K562 (cell line): Measurements from ENCODE around the gene ACTN4. TPM values are rescaled to one million over a fixed set of nuclear protein-coding genes. Genes with fewer than 3 reads are reported as not detected.

ENCODE experiments used
- ATAC-seq: fragments of 200-7000 bp; cut with Tn5 transposase; 3 replicates; pipeline ENCODE4 v1.9.1; 2020; ENCODE audit warnings: moderate library complexity
- BruUV-seq: library from RNA; stranded (reverse); fragments of 400-500 nt; replicated peaks from 2 replicates; lab custom pipeline; 2021; lab: Mats Ljungman, UMichigan
- CTCF ChIA-PET: fragments of 300-600 bp; formaldehyde crosslinking; extraction: SDS; loops from one replicate; lab custom pipeline; 2021; ENCODE audit warnings: low intra/inter-chr PET ratio; lab: Yijun Ruan, JAX
- POLR2A ChIA-PET: fragments of 300-600, 350-650 bp; sonication (Branson Sonifier 250); formaldehyde crosslinking; extraction: SDS; loops from one replicate; lab custom pipeline; 2021; ENCODE audit warnings: antibody characterized with exemption, inconsistent platforms; lab: Yijun Ruan, JAX
- DNase-seq, 4 experiments: peaks; one replicate each; pipeline versions ENCODE4 v3.0.0 to v3.0.0-alpha.2; 2011 to 2018; ENCODE audit warnings: low spot score in 3 of 4, mixed read lengths in 3 of 4; ENCODE audit errors: extremely low read depth in 1 of 4
- FAIRE-seq: peaks from 2 replicates; lab custom pipeline; 2011; peaks lifted over from hg19 to GRCh38; lab: Jason Lieb, UNC
- H2AFZ ChIP-seq: 2 replicates; pipeline ENCODE4 v1.6.0; 2011; ENCODE audit warnings: low read depth, low read length, control low read depth, inconsistent platforms
- H3K27ac ChIP-seq: fragments of 200-600 bp; 3 replicates; pipeline ENCODE4 v1.8.0; 2011; ENCODE audit warnings: low read depth, mild to moderate bottlenecking, control low read depth, inconsistent platforms, low read length, moderate library complexity, mixed read lengths; ENCODE audit errors: extremely low read depth
- H3K27me3 ChIP-seq, 2 experiments: fragments of 300-600 bp in 1 of 2; 2 replicates in 1 of 2; 3 replicates in 1 of 2; pipeline versions ENCODE4 v1.6.0 to v1.8.0; 2011; ENCODE audit warnings: inconsistent platforms in 2 of 2, low read length in 2 of 2, mild to moderate bottlenecking in 1 of 2, mixed read lengths in 1 of 2, moderate library complexity in 1 of 2; ENCODE audit not compliant: control insufficient read depth in 2 of 2, insufficient read depth in 2 of 2
- H3K36me3 ChIP-seq: fragments of 300-600 bp; 3 replicates; pipeline ENCODE4 v1.8.0; 2011; ENCODE audit warnings: mild to moderate bottlenecking, low read length, inconsistent platforms; ENCODE audit not compliant: control insufficient read depth, insufficient read depth
- H3K4me1 ChIP-seq, 2 experiments: fragments of 200-600 bp in 1 of 2; replicated peaks in 1 of 2; 2 replicates in 1 of 2; 3 replicates in 1 of 2; pipeline versions ENCODE4 v1.5.1 to v1.8.0; 2011; ENCODE audit warnings: inconsistent platforms in 2 of 2, low read length in 2 of 2, mild to moderate bottlenecking in 1 of 2, mixed read lengths in 1 of 2, moderate library complexity in 1 of 2; ENCODE audit not compliant: control insufficient read depth in 2 of 2, insufficient read depth in 2 of 2
- H3K4me2 ChIP-seq: 2 replicates; pipeline ENCODE4 v1.6.1; 2011; ENCODE audit warnings: low read length, control low read depth, inconsistent platforms, mixed read lengths; ENCODE audit not compliant: insufficient read depth
- H3K4me3 ChIP-seq: fragments of 200-600 bp; sonication (generic), shearing (Covaris generic); 2 replicates; pipeline ENCODE4 v1.5.1; 2016; ENCODE audit warnings: control low read depth, inconsistent platforms
- H3K79me2 ChIP-seq: fragments of 200-600 bp; 3 replicates; pipeline ENCODE4 v1.8.0; 2011; ENCODE audit warnings: low read length, inconsistent platforms; ENCODE audit not compliant: control insufficient read depth, insufficient read depth
- H3K9ac ChIP-seq, 2 experiments: 2 replicates each; pipeline versions ENCODE4 v1.6.0 to v1.6.1; 2011; ENCODE audit warnings: low read depth in 2 of 2, low read length in 2 of 2, control low read depth in 1 of 2, inconsistent platforms in 1 of 2, mild to moderate bottlenecking in 1 of 2, mixed read lengths in 1 of 2; ENCODE audit not compliant: insufficient read depth in 1 of 2
- H3K9me1 ChIP-seq: one replicate; pipeline ENCODE4 v1.6.0; 2011; ENCODE audit warnings: inconsistent platforms, mild to moderate bottlenecking, low read length, moderate library complexity; ENCODE audit not compliant: control insufficient read depth, insufficient read depth
- H3K9me3 ChIP-seq: replicated peaks from 2 replicates; pipeline ENCODE4 v1.5.1; 2011; ENCODE audit warnings: low read depth, low read length, inconsistent platforms; ENCODE audit not compliant: control insufficient read depth, insufficient read depth
- H4K20me1 ChIP-seq: replicated peaks from 2 replicates; pipeline ENCODE4 v1.6.1; 2011; ENCODE audit warnings: low read length, inconsistent platforms, mixed read lengths; ENCODE audit not compliant: control insufficient read depth, insufficient read depth
- BRD4 ChIP-seq: fragments of 200-600 bp; sonication (generic); IDR thresholded peaks from 2 replicates; pipeline ENCODE4 v1.6.1; 2017; ENCODE audit warnings: inconsistent platforms
- DNMT1 ChIP-seq: fragments of 450-650 bp; IDR thresholded peaks from 2 replicates; pipeline ENCODE4 v1.6.1; 2016; ENCODE audit warnings: antibody characterized with exemption, mild to moderate bottlenecking
- RFX1 ChIP-seq: fragments of 450-650 bp; IDR thresholded peaks from 2 replicates; pipeline ENCODE4 v1.6.1; 2016; ENCODE audit warnings: mild to moderate bottlenecking, moderate library complexity
- ZFX ChIP-seq: sonication (generic); formaldehyde crosslinking; IDR thresholded peaks from 2 replicates; pipeline ENCODE4 v1.8.0; 2022; ENCODE audit warnings: mild to moderate bottlenecking, missing genetic modification reagents, moderate library complexity
- ZNF143 ChIP-seq: sonication (generic); formaldehyde crosslinking; IDR thresholded peaks from 2 replicates; pipeline ENCODE4 v1.9.0; 2022; ENCODE audit warnings: mild to moderate bottlenecking, missing genetic modification reagents
- ZNF668 ChIP-seq: fragments of 250-450 bp; sonication (Bioruptor Pico); IDR thresholded peaks from 2 replicates; pipeline ENCODE4 v1.8.0; 2022; ENCODE audit warnings: mild to moderate bottlenecking, inconsistent platforms
- WGBS: fragments of 100-300 bp; shearing (Covaris generic); methylation state at CpG from one replicate; pipeline ENCODE4 v1.1.6; 2016; ENCODE audit warnings: low coverage, mixed read lengths; ENCODE audit not compliant: insufficient coverage; ENCODE audit errors: missing lambda C conversion rate; 5-methylcytosine and 5-hydroxymethylcytosine counted together
- in situ Hi-C: fragments of 300-500 bp; cut with MboI; formaldehyde crosslinking; loops from 4 replicates; pipeline ENCODE4 v1.15.0; 2018; ENCODE audit warnings: inconsistent platforms, mixed read lengths
- intact Hi-C: fragments of 100-400 bp; cut with micrococcal nuclease; formaldehyde crosslinking; loops from 2 replicates; pipeline ENCODE4 v1.14.2; 2022
- polyA plus RNA-seq, 8 experiments: library from polyadenylated mRNA; depleted of rRNA in 4 of 8; stranded (reverse) in 5 of 8; unstranded in 3 of 8; fragments of >200 nt; fragmentation: Nextera tagmentation in 2 of 8; fragmentation: Illumina TruSeq in 1 of 8; extraction: Ambion mirVana in 2 of 8; extraction: Trizol in 1 of 8; gene quantifications; 2 replicates each; pipeline versions ENCODE4 v1.2.1 to v1.2.3, GENCODE V29; 2011 to 2014; ENCODE audit warnings: inconsistent platforms in 1 of 8, missing spikeins in 1 of 8
- total RNA-seq, 7 experiments: library from RNA; depleted of rRNA in 6 of 7; stranded (reverse); fragments of >200 nt in 6 of 7; fragmentation: Illumina TruSeq in 2 of 7; extraction: Trizol in 2 of 7; gene quantifications; 2 replicates each; pipeline versions ENCODE4 v1.2.1 to v1.2.3, GENCODE V29; 2011 to 2021; ENCODE audit warnings: low replicate concordance in 1 of 7

Gene ACTN4
- total and polyA plus RNA-seq, 9 of the 15 experiments (the other 6 are each of a cell fraction or from before 2014, with no cell fraction given): 3.1 to 385 (median 125) TPM

- Histone ChIP-seq H3K27me3 (no peaks in the 10 kb centered on the region), H3K4me1 (peaks cover 10 to 56% of the 10 kb centered on the region in 2 experiments), H3K9ac (0 out of 4 replicates have a peak overlapping the region, but pooled peaks of 1 of the 2 experiments have one; percentile 2), H3K9me3 (no peaks in the 10 kb centered on the region), H3K4me3 (no peak overlapping the region), H3K4me2 (no peak overlapping the region), H3K9me1 (peaks cover 3% of the 10 kb centered on the region), H3K27ac (no peak overlapping the region), H4K20me1 (peaks cover 44% of the 10 kb centered on the region), H3K79me2 (peaks cover 97% of the 10 kb centered on the region), H3K36me3 (peaks cover 80% of the 10 kb centered on the region), H2AFZ (no peak overlapping the region)
- DNase-seq: no peak
- ChIA-PET POLR2A (interaction anchor here (0.6 to 3.6 kb wide), 3 partner anchors 9 to 16 kb away, joined by 3 to 17 read pairs (median 10); partner anchors contain the start of gene ACTN4), CTCF (no interaction called here)
- no TSS peak for BruUV-seq
- intact Hi-C loops: no loop called here
- in situ Hi-C loops: no loop called here
- no peak for ATAC-seq
- FAIRE-seq: no peak
- WGBS: 84% methylated on average over 8 of the region's 8 CpGs
- TF ChIP-seq ZNF143 (no peak), DNMT1 (no peak), ZNF668 (CRISPR knock-in tag) (no peak), RFX1 (peak; percentile 80), BRD4 (no peak), ZFX (CRISPR knock-in tag) (0 out of 2 replicates have a peak, but pooled peaks have one; percentile 21)
Observed at GRCh38 chr19:38657633-38658222, 10.3 kb downstream of the ACTN4 start.
